ENCODE measurements around the gene C14orf180.
"Not testable (repeated sequence)": the region's sequence is repeated elsewhere in the genome, so short reads cannot be mapped to it uniquely, and the experiment has no call there.

Gene C14orf180

GRCh38 chr14:104577847-104578301 is 1.7 kb upstream of the C14orf180 start:
- H3K9me3 ChIP-seq (ENCODE audit: control insufficient read depth in 5 of 5, low read length in 5 of 5), result no peaks in the 10 kb centered on the region
- H3K27ac ChIP-seq (ENCODE audit: low read depth, low read length), result peak overlapping the region; percentile 79
- H3K9ac ChIP-seq (ENCODE audit: low read length in 5 of 5), result peak overlapping the region in 1 of 5 donors; percentile 22
- H3K4me3 ChIP-seq (ENCODE audit: low read depth in 1 of 5, low read length in 5 of 5), result no peak overlapping the region
- no peaks in the 10 kb centered on the region for H3K36me3 ChIP-seq (ENCODE audit: control insufficient read depth in 5 of 5, insufficient read depth in 5 of 5, low read length in 5 of 5)
- H3K4me1 ChIP-seq (ENCODE audit: control insufficient read depth in 5 of 5, insufficient read depth in 5 of 5, low read length in 5 of 5), result peaks cover 11 to 80% (median 71%) of the 10 kb centered on the region in 5 donors
- no peaks in the 10 kb centered on the region for H3K27me3 ChIP-seq (ENCODE audit: control insufficient read depth in 5 of 5, insufficient read depth in 4 of 5, low read length in 5 of 5)

- no peaks in the 10 kb centered on the region for H3K27me3 ChIP-seq (ENCODE audit: control insufficient read depth in 5 of 5, insufficient read depth in 4 of 5, low read length in 5 of 5)
- H3K4me3 ChIP-seq (ENCODE audit: low read depth in 1 of 5, low read length in 5 of 5), result no peak overlapping the region
- no peaks in the 10 kb centered on the region for H3K36me3 ChIP-seq (ENCODE audit: control insufficient read depth in 5 of 5, insufficient read depth in 5 of 5, low read length in 5 of 5)
- H3K27ac ChIP-seq (ENCODE audit: low read depth, low read length), result peak overlapping the region; percentile 79
- H3K9ac ChIP-seq (ENCODE audit: low read length in 5 of 5), result peak overlapping the region in 1 of 5 donors; percentile 84
- no peaks in the 10 kb centered on the region for H3K9me3 ChIP-seq (ENCODE audit: control insufficient read depth in 5 of 5, low read length in 5 of 5)
- H3K4me1 ChIP-seq (ENCODE audit: control insufficient read depth in 5 of 5, insufficient read depth in 5 of 5, low read length in 5 of 5), result peaks cover 14 to 84% (median 76%) of the 10 kb centered on the region in 5 donors
These were observed 1.2 kb upstream of the C14orf180 start for GRCh38 chr14:104578321-104578720.

GRCh38 chr14:104579939-104580338 is 375 bp downstream of the C14orf180 start:
- peaks cover 17 to 90% (median 86%) of the 10 kb centered on the region in 5 donors for H3K4me1 ChIP-seq (ENCODE audit: control insufficient read depth in 5 of 5, insufficient read depth in 5 of 5, low read length in 5 of 5)
- peak overlapping the region; percentile 45 to 75 (median 63) for H3K4me3 ChIP-seq (ENCODE audit: low read depth in 1 of 5, low read length in 5 of 5)
- peak overlapping the region in 3 of 5 donors; percentile 26 to 84 (median 72) for H3K9ac ChIP-seq (ENCODE audit: low read length in 5 of 5)
- not testable (repeated sequence) for H3K9me3 ChIP-seq (ENCODE audit: control insufficient read depth in 5 of 5, low read length in 5 of 5); H3K27me3 ChIP-seq (ENCODE audit: control insufficient read depth in 5 of 5, insufficient read depth in 4 of 5, low read length in 5 of 5); H3K36me3 ChIP-seq (ENCODE audit: control insufficient read depth in 5 of 5, insufficient read depth in 5 of 5, low read length in 5 of 5)
- H3K27ac ChIP-seq (ENCODE audit: low read depth, low read length), result peak overlapping the region; percentile 79

- H3K36me3 ChIP-seq (ENCODE audit: control insufficient read depth in 5 of 5, insufficient read depth in 5 of 5, low read length in 5 of 5), result peaks cover 0 to 5% (median 0%) of the 10 kb centered on the region in 5 donors
- H3K9ac ChIP-seq (ENCODE audit: low read length in 5 of 5), result peak overlapping the region in 2 of 5 donors; percentile 72 to 84
- peaks cover 17 to 100% (median 95%) of the 10 kb centered on the region in 5 donors for H3K4me1 ChIP-seq (ENCODE audit: control insufficient read depth in 5 of 5, insufficient read depth in 5 of 5, low read length in 5 of 5)
- peak overlapping the region; percentile 79 for H3K27ac ChIP-seq (ENCODE audit: low read depth, low read length)
- H3K4me3 ChIP-seq (ENCODE audit: low read depth in 1 of 5, low read length in 5 of 5), result peak overlapping the region; percentile 43 to 75 (median 63)
- peaks cover 0 to 3% (median 0%) of the 10 kb centered on the region in 5 donors for H3K27me3 ChIP-seq (ENCODE audit: control insufficient read depth in 5 of 5, insufficient read depth in 4 of 5, low read length in 5 of 5)
- no peaks in the 10 kb centered on the region for H3K9me3 ChIP-seq (ENCODE audit: control insufficient read depth in 5 of 5, low read length in 5 of 5)
These were observed 1.4 kb downstream of the C14orf180 start for GRCh38 chr14:104580961-104581360.

GRCh38 chr14:104581521-104581920 is 2.0 kb downstream of the C14orf180 start:
- H3K9me3 ChIP-seq (ENCODE audit: control insufficient read depth in 5 of 5, low read length in 5 of 5), result no peaks in the 10 kb centered on the region
- peak overlapping the region; percentile 43 to 75 (median 63) for H3K4me3 ChIP-seq (ENCODE audit: low read depth in 1 of 5, low read length in 5 of 5)
- H3K9ac ChIP-seq (ENCODE audit: low read length in 5 of 5), result peak overlapping the region in 3 of 5 donors; percentile 53 to 84 (median 68)
- H3K27me3 ChIP-seq (ENCODE audit: control insufficient read depth in 5 of 5, insufficient read depth in 4 of 5, low read length in 5 of 5), result peaks cover 0 to 3% (median 0%) of the 10 kb centered on the region in 5 donors
- H3K27ac ChIP-seq (ENCODE audit: low read depth, low read length), result peak overlapping the region; percentile 79
- H3K4me1 ChIP-seq (ENCODE audit: control insufficient read depth in 5 of 5, insufficient read depth in 5 of 5, low read length in 5 of 5), result peaks cover 15 to 100% (median 98%) of the 10 kb centered on the region in 5 donors
- peaks cover 0 to 5% (median 0%) of the 10 kb centered on the region in 5 donors for H3K36me3 ChIP-seq (ENCODE audit: control insufficient read depth in 5 of 5, insufficient read depth in 5 of 5, low read length in 5 of 5)

- Histone ChIP-seq H3K9ac (ENCODE audit: low read length in 5 of 5) (peak overlapping the region in 2 of 5 donors; percentile 68 to 84), H3K27ac (ENCODE audit: low read depth, low read length) (peak overlapping the region; percentile 79), H3K36me3 (ENCODE audit: control insufficient read depth in 5 of 5, insufficient read depth in 5 of 5, low read length in 5 of 5) (peaks cover 0 to 5% (median 0%) of the 10 kb centered on the region in 5 donors), H3K4me1 (ENCODE audit: control insufficient read depth in 5 of 5, insufficient read depth in 5 of 5, low read length in 5 of 5) (peaks cover 11 to 100% (median 98%) of the 10 kb centered on the region in 5 donors), H3K9me3 (ENCODE audit: control insufficient read depth in 5 of 5, low read length in 5 of 5) (no peaks in the 10 kb centered on the region), H3K27me3 (ENCODE audit: control insufficient read depth in 5 of 5, insufficient read depth in 4 of 5, low read length in 5 of 5) (peaks cover 0 to 3% (median 0%) of the 10 kb centered on the region in 5 donors), H3K4me3 (ENCODE audit: low read depth in 1 of 5, low read length in 5 of 5) (peak overlapping the region in 4 of 5 donors; percentile 43 to 75 (median 62))
These were observed 2.4 kb downstream of the C14orf180 start for GRCh38 chr14:104582005-104582404.

- peak overlapping the region in 2 of 5 donors; percentile 68 to 84 for H3K9ac ChIP-seq (ENCODE audit: low read length in 5 of 5)
- H3K36me3 ChIP-seq (ENCODE audit: control insufficient read depth in 5 of 5, insufficient read depth in 5 of 5, low read length in 5 of 5), result peaks cover 0 to 5% (median 0%) of the 10 kb centered on the region in 5 donors
- peak overlapping the region; percentile 79 for H3K27ac ChIP-seq (ENCODE audit: low read depth, low read length)
- H3K4me3 ChIP-seq (ENCODE audit: low read depth in 1 of 5, low read length in 5 of 5), result peak overlapping the region in 4 of 5 donors; percentile 49 to 75 (median 62)
- H3K4me1 ChIP-seq (ENCODE audit: control insufficient read depth in 5 of 5, insufficient read depth in 5 of 5, low read length in 5 of 5), result peaks cover 11 to 100% (median 98%) of the 10 kb centered on the region in 5 donors
- peaks cover 0 to 3% (median 0%) of the 10 kb centered on the region in 5 donors for H3K27me3 ChIP-seq (ENCODE audit: control insufficient read depth in 5 of 5, insufficient read depth in 4 of 5, low read length in 5 of 5)
- no peaks in the 10 kb centered on the region for H3K9me3 ChIP-seq (ENCODE audit: control insufficient read depth in 5 of 5, low read length in 5 of 5)
These were observed 3.1 kb downstream of the C14orf180 start for GRCh38 chr14:104582662-104583061.

GRCh38 chr14:104583424-104584306 is 4.1 kb downstream of the C14orf180 start:
- peaks cover 10 to 98% (median 93%) of the 10 kb centered on the region in 5 donors for H3K4me1 ChIP-seq (ENCODE audit: control insufficient read depth in 5 of 5, insufficient read depth in 5 of 5, low read length in 5 of 5)
- H3K36me3 ChIP-seq (ENCODE audit: control insufficient read depth in 5 of 5, insufficient read depth in 5 of 5, low read length in 5 of 5), result peaks cover 0 to 14% (median 7%) of the 10 kb centered on the region in 5 donors
- no peak overlapping the region for H3K9ac ChIP-seq (ENCODE audit: low read length in 5 of 5)
- H3K27me3 ChIP-seq (ENCODE audit: control insufficient read depth in 5 of 5, insufficient read depth in 4 of 5, low read length in 5 of 5), result peaks cover 0 to 3% (median 0%) of the 10 kb centered on the region in 5 donors
- peak overlapping the region in 4 of 5 donors; percentile 20 to 75 (median 54) for H3K4me3 ChIP-seq (ENCODE audit: low read depth in 1 of 5, low read length in 5 of 5)
- H3K9me3 ChIP-seq (ENCODE audit: control insufficient read depth in 5 of 5, low read length in 5 of 5), result no peaks in the 10 kb centered on the region
- H3K27ac ChIP-seq (ENCODE audit: low read depth, low read length), result no peak overlapping the region

- no peak overlapping the region for H3K4me3 ChIP-seq (ENCODE audit: low read depth in 1 of 5, low read length in 5 of 5)
- H3K27me3 ChIP-seq (ENCODE audit: control insufficient read depth in 5 of 5, insufficient read depth in 4 of 5, low read length in 5 of 5), result peaks cover 0 to 3% (median 0%) of the 10 kb centered on the region in 5 donors
- H3K4me1 ChIP-seq (ENCODE audit: control insufficient read depth in 5 of 5, insufficient read depth in 5 of 5, low read length in 5 of 5), result peaks cover 7 to 90% (median 85%) of the 10 kb centered on the region in 5 donors
- peaks cover 0 to 23% (median 10%) of the 10 kb centered on the region in 5 donors for H3K36me3 ChIP-seq (ENCODE audit: control insufficient read depth in 5 of 5, insufficient read depth in 5 of 5, low read length in 5 of 5)
- H3K9me3 ChIP-seq (ENCODE audit: control insufficient read depth in 5 of 5, low read length in 5 of 5), result no peaks in the 10 kb centered on the region
- peak overlapping the region in 1 of 5 donors; percentile 21 for H3K9ac ChIP-seq (ENCODE audit: low read length in 5 of 5)
- no peak overlapping the region for H3K27ac ChIP-seq (ENCODE audit: low read depth, low read length)
These were observed 5.0 kb downstream of the C14orf180 start for GRCh38 chr14:104584557-104584956.

All from subcutaneous abdominal adipose tissue (tissue), 5 donors.